SK-N-MC (cell line): ENCODE measurements around the gene TSPAN17.
A peak's percentile ranks its signal among the peaks of the same experiment; 100 is the strongest.

Experiments used
- DNase-seq: peaks from one replicate; pipeline ENCODE4 v3.0.0-alpha.2; 2011; ENCODE audit warnings: low read depth, low spot score
- H3K27ac ChIP-seq: fragments of 200-600 bp; sonication (generic); 2 replicates; pipeline ENCODE4 v1.5.1; 2016; ENCODE audit warnings: mixed run types
- H3K36me3 ChIP-seq: fragments of 200-600 bp; sonication (generic); 2 replicates; pipeline ENCODE4 v1.6.1; 2017; ENCODE audit warnings: antibody characterized with exemption, low read length, mixed read lengths; ENCODE audit not compliant: insufficient read depth
- H3K4me3 ChIP-seq: fragments of 200-600 bp; sonication (generic); 2 replicates; pipeline ENCODE4 v1.5.1; 2016
- H3K9ac ChIP-seq: fragments of 200-600 bp; sonication (generic); 2 replicates; pipeline ENCODE4 v1.8.0; 2017; ENCODE audit warnings: mixed run types, mixed read lengths; ENCODE audit not compliant: insufficient read length
- H3K9me3 ChIP-seq: fragments of 200-600 bp; sonication (generic); 2 replicates; pipeline ENCODE4 v1.6.1; 2017; ENCODE audit warnings: low read depth, mild to moderate bottlenecking, antibody characterized with exemption, low read length, moderate library complexity, mixed read lengths
- EZH2 ChIP-seq: fragments of 200-600 bp; sonication (generic); IDR thresholded peaks from one replicate; pipeline ENCODE4 v1.6.1; 2017; ENCODE audit warnings: antibody characterized with exemption
- FOXP2 ChIP-seq: optimal IDR thresholded peaks from 2 replicates; pipeline ENCODE3; 2011; ENCODE audit warnings: mild to moderate bottlenecking, moderate library complexity; ENCODE audit not compliant: insufficient read depth; ENCODE audit errors: extremely low read length, control extremely low read depth
- POLR2AphosphoS5 ChIP-seq: IDR thresholded peaks from 2 replicates; pipeline ENCODE4 v1.6.1; 2012; ENCODE audit warnings: mild to moderate bottlenecking, low read depth, low read length, borderline replicate concordance

Gene TSPAN17

GRCh38 chr5:176625966-176626875, 21.1 kb upstream of the TSPAN17 start:
- Histone ChIP-seq H3K27ac (no peak overlapping the region), H3K9ac (no peak overlapping the region), H3K36me3 (no peaks in the 10 kb centered on the region), H3K4me3 (no peak overlapping the region), H3K9me3 (no peaks in the 10 kb centered on the region)
- TF ChIP-seq FOXP2 (no peak), POLR2AphosphoS5 (no peak), EZH2 (no peak)
- no peak for DNase-seq

GRCh38 chr5:176626876-176627236, 20.4 kb upstream of the TSPAN17 start:
- Histone ChIP-seq H3K27ac (no peak overlapping the region), H3K4me3 (no peak overlapping the region), H3K36me3 (no peaks in the 10 kb centered on the region), H3K9ac (no peak overlapping the region), H3K9me3 (no peaks in the 10 kb centered on the region)
- no peak for DNase-seq
- no peak for TF ChIP-seq EZH2
- TF ChIP-seq POLR2AphosphoS5 = no peak
- no peak for TF ChIP-seq FOXP2

- DNase-seq = no peak
- H3K9ac ChIP-seq = no peak overlapping the region
These were observed 19.7 kb upstream of the TSPAN17 start for GRCh38 chr5:176627582-176627981.

GRCh38 chr5:176628406-176629228, 18.7 kb upstream of the TSPAN17 start:
- no peak overlapping the region for H3K27ac ChIP-seq
- no peak for TF ChIP-seq EZH2
- no peak for TF ChIP-seq FOXP2
- TF ChIP-seq POLR2AphosphoS5 = no peak
- H3K36me3 ChIP-seq = no peaks in the 10 kb centered on the region
- H3K4me3 ChIP-seq = no peak overlapping the region
- no peaks in the 10 kb centered on the region for H3K9me3 ChIP-seq
- no peak for DNase-seq
- no peak overlapping the region for H3K9ac ChIP-seq

More at GRCh38 chr5:176627582-176627981, 19.7 kb upstream of the TSPAN17 start:
- H3K9me3 ChIP-seq = no peaks in the 10 kb centered on the region
- H3K36me3 ChIP-seq = no peaks in the 10 kb centered on the region
- no peak overlapping the region for H3K4me3 ChIP-seq
- H3K27ac ChIP-seq = no peak overlapping the region
- no peak for TF ChIP-seq EZH2
- no peak for TF ChIP-seq FOXP2
- TF ChIP-seq POLR2AphosphoS5 = no peak

- TF ChIP-seq FOXP2 (no peak), POLR2AphosphoS5 (no peak), EZH2 (no peak)
These were observed 17.9 kb upstream of the TSPAN17 start for GRCh38 chr5:176629317-176629852.

GRCh38 chr5:176629853-176630680, 17.2 kb upstream of the TSPAN17 start, which contains the start of the genes EIF4E1B and SNCB:
TSS of gene EIF4E1B (plus strand) at chr5:176630675. CDS start at chr5:176642788, 12,113 bp downstream.
TSS of gene SNCB (minus strand) at chr5:176630534. CDS start at chr5:176629654, 880 bp downstream.
- Histone ChIP-seq H3K36me3 (no peaks in the 10 kb centered on the region), H3K4me3 (peak within 1 kb of the TSS; percentile 62), H3K9ac (no peak within 1 kb of the TSS), H3K27ac (no peak within 1 kb of the TSS), H3K9me3 (no peaks in the 10 kb centered on the region)
- no peak for TF ChIP-seq FOXP2
- peak; percentile 53 for TF ChIP-seq EZH2
- no peak for TF ChIP-seq POLR2AphosphoS5
- no peak for DNase-seq

More at GRCh38 chr5:176629317-176629852, 17.9 kb upstream of the TSPAN17 start:
- Histone ChIP-seq H3K27ac (no peak overlapping the region), H3K4me3 (no peak overlapping the region), H3K9me3 (no peaks in the 10 kb centered on the region), H3K36me3 (no peaks in the 10 kb centered on the region), H3K9ac (no peak overlapping the region)
- no peak for DNase-seq

- Histone ChIP-seq H3K4me3 (peak overlapping the region; percentile 62), H3K9me3 (no peaks in the 10 kb centered on the region), H3K36me3 (no peaks in the 10 kb centered on the region), H3K27ac (no peak overlapping the region), H3K9ac (no peak overlapping the region)
- no peak for DNase-seq
- TF ChIP-seq EZH2 = no peak
- no peak for TF ChIP-seq POLR2AphosphoS5
- no peak for TF ChIP-seq FOXP2
These were observed 16.5 kb upstream of the TSPAN17 start for GRCh38 chr5:176630681-176631222.
